Activated T-cell treated with anti-CD3 and anti-CD28 coated beads, Interleukin-2, amount 50 U/mL, for 72 hours (primary cell): ENCODE results near the gene ZBTB7B. TPM values are rescaled to one million over a fixed set of nuclear protein-coding genes. Genes with fewer than 3 reads are reported as not detected.
A peak's percentile ranks its signal among the peaks of the same experiment; 100 is the strongest.

ENCODE experiments used
- ATAC-seq, 2 donors: fragments of 150-1000 bp; cut with Tn5 transposase; replicated peaks in 1 of 2; 2 replicates each; pipeline ENCODE4 v1.10.0; 2021; ENCODE audit warnings: moderate library complexity in 2 of 2, mild to moderate bottlenecking in 1 of 2
- DNase-seq, 2 donors: peaks; one replicate each; pipeline ENCODE4 v3.0.0; 2021 to 2022; ENCODE audit warnings: mixed read lengths in 1 of 2
- H3K27ac Mint-ChIP-seq: one replicate; pipeline ENCODE4 v1.8.0; 2022; ENCODE audit warnings: mild to moderate bottlenecking, moderate library complexity, mixed read lengths
- H3K27me3 Mint-ChIP-seq: one replicate; pipeline ENCODE4 v1.8.0; 2022; ENCODE audit warnings: low read depth, mixed read lengths
- H3K36me3 Mint-ChIP-seq, 2 donors: one replicate each; pipeline ENCODE4 v1.8.0; 2022; ENCODE audit warnings: mixed read lengths in 2 of 2, mild to moderate bottlenecking in 1 of 2; ENCODE audit not compliant: insufficient read depth in 2 of 2
- H3K4me1 Mint-ChIP-seq: one replicate; pipeline ENCODE4 v1.8.0; 2022; ENCODE audit warnings: low read depth, mixed read lengths
- H3K4me3 Mint-ChIP-seq, 2 donors: one replicate each; pipeline ENCODE4 v1.8.0; 2022; ENCODE audit warnings: mild to moderate bottlenecking in 2 of 2, mixed read lengths in 2 of 2, moderate library complexity in 2 of 2
- H3K9me3 Mint-ChIP-seq, 2 donors: one replicate each; pipeline ENCODE4 v1.8.0; 2022; ENCODE audit warnings: mixed read lengths in 2 of 2
- total RNA-seq, 2 donors: library from RNA; stranded (reverse); gene quantifications; one replicate each; pipeline ENCODE4 v1.2.3, GENCODE V29; 2022

Gene ZBTB7B
- total RNA-seq, 2 donors from 2014 or later = 129 to 141 TPM

DNA sequence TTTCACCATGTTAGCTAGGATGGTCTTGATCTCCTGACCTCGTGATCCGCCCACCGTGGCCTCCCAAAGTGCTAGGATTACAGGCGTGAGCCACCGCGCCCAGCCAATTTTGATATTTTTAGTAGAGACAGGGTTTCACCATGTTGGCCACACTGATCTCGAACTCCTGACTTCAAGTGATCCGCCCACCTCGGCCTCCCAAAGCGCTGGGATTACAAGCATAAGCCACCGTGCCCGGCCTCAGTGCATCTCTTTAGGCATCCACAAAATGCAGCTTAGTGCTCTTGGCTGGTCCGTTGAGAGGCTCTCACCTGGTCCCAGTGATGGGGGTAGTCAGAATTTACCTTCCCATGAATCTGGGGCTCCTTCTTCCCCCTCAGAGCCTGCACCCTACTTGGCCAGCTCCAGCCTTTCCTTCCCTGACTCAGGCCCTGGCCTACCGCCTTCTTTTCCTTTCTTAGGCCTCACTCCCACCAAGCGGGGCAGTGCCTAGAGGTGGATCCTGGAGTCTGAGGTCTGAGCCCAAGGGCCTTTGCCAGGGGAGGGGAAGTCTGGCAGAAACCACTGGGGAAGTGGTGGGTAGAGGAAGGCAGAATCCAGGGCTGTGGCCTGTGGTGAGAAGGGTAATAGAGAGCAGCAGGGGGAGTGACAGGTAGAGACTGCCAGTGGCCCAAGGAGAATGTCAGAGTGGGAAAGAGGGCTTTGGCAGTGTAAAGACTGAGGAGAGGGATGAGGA lies 5.5 kb upstream of the ZBTB7B start:
- no peaks in the 10 kb centered on the region for H3K36me3 Mint-ChIP-seq
- peaks cover 35% of the 10 kb centered on the region for H3K4me1 Mint-ChIP-seq
- H3K27me3 Mint-ChIP-seq = no peaks in the 10 kb centered on the region
- no peak overlapping the region for H3K27ac Mint-ChIP-seq
- ATAC-seq (no peak), DNase-seq (no peak)
- H3K9me3 Mint-ChIP-seq = no peaks in the 10 kb centered on the region
- H3K4me3 Mint-ChIP-seq = no peak overlapping the region

DNA sequence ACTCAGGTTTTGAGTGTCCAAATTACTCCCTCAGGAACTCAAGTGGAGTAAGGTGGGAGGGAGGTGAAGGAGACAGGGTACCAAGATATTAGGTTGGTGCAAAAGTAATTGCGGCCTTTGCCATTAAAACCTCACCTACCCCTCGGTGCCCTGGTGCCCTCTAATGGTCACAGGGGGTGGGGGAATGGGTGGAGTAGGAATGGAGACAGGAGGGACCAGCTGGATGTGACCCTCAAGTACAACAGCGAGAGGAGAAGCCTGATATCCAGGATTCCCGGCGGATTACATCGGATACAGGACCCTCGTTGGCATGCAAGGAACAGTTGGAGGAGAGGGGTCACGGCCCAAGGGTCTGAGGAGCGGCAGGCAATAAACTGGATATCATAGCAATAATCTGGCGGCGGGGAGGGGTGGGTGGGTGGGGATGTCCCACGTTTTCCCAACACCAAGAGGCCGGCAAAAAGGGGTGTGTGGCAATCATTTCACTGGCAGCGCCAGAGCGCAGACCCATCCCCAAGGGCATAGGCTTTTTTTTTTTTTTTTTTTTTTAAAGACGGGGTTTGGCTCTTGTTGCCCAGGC lies 4.3 kb upstream of the ZBTB7B start:
- Mint-ChIP-seq H3K27ac (peak overlapping the region; percentile 42), H3K4me1 (peaks cover 35% of the 10 kb centered on the region), H3K9me3 (no peaks in the 10 kb centered on the region), H3K4me3 (peak overlapping the region; percentile 53 to 67), H3K27me3 (no peaks in the 10 kb centered on the region), H3K36me3 (peaks cover 3 to 4% of the 10 kb centered on the region in 2 donors)
- DNase-seq (no peak), ATAC-seq (no peak)

DNA sequence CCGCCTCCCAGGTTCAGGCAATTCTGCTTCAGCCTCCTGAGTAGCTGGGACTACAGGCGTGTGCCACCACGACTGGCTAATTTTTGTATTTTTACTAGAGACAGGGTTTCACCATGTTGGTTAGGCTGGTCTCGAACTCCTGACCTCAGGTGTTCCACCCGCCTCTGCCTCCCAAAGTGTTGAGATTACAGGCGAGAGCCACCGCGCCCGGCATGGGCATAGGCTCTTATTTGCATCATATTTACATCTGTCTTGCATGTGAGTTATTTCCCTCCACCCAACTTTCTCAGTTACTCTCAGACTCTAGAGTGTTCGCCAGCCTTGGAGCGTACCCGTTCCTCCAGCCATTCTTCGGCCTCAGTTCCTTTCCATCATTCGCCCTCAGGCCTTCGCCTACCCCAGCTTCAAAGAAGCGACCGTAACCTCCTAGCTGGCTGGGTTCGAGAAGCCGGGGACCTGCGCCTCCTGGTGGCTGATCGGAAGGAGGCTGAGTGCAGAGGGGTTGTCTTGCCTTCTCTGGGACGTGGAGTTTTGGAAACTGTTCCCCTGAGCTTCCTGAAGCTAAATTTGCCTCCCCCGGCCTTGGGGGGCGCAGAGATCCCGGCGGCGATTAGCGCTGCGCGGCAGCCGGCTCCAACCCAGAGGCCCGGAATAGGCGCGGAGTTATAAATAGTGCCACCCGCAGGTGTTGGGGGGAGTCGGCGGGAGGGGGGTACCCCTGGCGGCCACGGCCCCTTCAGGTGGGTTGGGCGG lies 3.6 kb upstream of the ZBTB7B start:
- no peaks in the 10 kb centered on the region for H3K27me3 Mint-ChIP-seq
- ATAC-seq (peak; percentile 1 to 2), DNase-seq (peak; percentile 80 to 82)
- peak overlapping the region; percentile 63 to 94 for H3K4me3 Mint-ChIP-seq
- H3K9me3 Mint-ChIP-seq = no peaks in the 10 kb centered on the region
- H3K27ac Mint-ChIP-seq = peak overlapping the region; percentile 5
- H3K36me3 Mint-ChIP-seq = peaks cover 6 to 8% of the 10 kb centered on the region in 2 donors
- H3K4me1 Mint-ChIP-seq = peaks cover 35% of the 10 kb centered on the region

DNA sequence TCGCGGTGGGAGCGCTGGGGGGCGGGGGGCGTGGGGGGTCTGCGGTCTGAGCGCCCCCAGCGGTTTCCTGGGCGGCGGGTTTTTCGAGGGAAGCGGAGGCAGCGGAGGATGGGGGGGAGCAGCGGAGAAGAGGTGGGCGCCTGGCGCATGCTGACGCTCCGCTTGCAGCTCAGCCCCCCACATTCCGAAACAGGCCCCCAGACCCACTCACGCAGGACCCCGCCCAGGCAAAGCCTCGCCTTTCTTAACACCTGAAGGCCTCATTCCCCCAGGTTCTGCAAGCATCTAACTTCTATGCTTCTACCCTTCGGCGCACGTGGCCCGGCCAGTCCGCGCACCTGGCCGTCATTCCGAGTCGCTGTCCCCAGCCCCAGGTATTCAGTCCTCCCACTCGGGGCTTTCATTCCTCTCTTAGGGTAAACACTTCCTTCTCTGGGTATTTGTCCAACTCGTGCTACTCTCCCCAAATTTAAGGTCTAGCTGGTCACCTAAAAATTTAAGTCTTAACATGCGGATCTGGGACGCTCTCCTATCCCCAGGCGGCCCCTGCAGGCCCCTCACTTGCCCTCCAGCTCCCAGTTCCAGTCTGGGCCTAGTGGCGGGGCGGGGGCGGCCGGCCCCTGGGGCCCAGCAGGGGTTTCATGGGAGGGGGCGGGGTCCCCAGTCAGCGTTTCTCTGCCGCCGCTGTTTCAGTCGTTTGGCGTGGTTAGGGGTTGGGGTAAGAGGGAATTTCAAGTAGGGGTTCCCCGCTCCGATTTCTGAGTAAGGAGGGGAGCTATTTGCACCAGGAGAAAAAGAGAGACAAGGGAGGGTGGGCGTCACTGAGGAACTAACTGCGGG lies 2.8 kb upstream of the ZBTB7B start:
- Mint-ChIP-seq H3K4me3 (peak overlapping the region; percentile 84 to 94), H3K27me3 (no peaks in the 10 kb centered on the region), H3K9me3 (no peaks in the 10 kb centered on the region), H3K4me1 (peaks cover 37% of the 10 kb centered on the region), H3K27ac (peak overlapping the region; percentile 71), H3K36me3 (peaks cover 11 to 13% of the 10 kb centered on the region in 2 donors)
- ATAC-seq (peak; percentile 2 to 6), DNase-seq (peak; percentile 77 to 84)

- H3K36me3 Mint-ChIP-seq = peaks cover 11 to 13% of the 10 kb centered on the region in 2 donors
- ATAC-seq (no peak), DNase-seq (no peak)
- no peaks in the 10 kb centered on the region for H3K9me3 Mint-ChIP-seq
- H3K27me3 Mint-ChIP-seq = no peaks in the 10 kb centered on the region
- peak overlapping the region; percentile 71 for H3K27ac Mint-ChIP-seq
- H3K4me1 Mint-ChIP-seq = peaks cover 36% of the 10 kb centered on the region
- H3K4me3 Mint-ChIP-seq = peak overlapping the region; percentile 84 to 94
Measured at GRCh38 chr1:155000411-155000725, 2.2 kb upstream of the ZBTB7B start.

DNA sequence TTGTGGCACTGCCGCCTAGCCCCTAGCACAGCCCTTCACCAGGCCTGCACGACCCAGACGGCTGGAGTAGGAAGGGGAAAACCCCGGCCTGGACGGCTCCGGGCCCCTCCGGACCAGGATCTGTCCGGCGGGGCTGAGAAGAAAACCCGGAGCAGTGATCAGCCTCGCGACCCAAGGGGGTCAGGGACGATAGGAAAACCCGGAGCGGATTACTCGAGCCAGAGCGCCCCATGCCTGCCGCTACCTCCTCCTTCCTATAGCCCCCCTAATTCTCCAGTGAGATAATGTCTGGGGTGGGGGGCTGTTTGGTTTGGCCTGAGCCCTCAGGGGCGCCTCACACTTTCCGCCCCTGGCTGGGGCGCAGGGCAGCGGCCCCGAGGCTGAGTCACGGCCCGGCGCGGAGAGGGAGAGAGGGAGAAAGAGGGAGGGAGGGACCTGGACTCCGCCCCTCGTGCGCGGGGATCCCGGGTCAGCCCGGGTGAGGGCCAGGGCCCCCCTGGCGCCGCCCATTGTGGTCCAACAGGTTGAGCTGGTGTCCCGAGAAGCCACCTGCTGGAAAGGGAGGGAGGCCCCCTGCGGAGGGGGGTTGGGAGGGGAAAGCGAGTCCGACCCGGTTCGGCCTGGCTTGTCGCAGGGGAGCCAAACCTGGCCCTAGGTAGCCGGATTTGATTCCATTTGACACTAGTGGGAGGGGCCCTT lies 1.7 kb upstream of the ZBTB7B start:
- peaks cover 41% of the 10 kb centered on the region for H3K4me1 Mint-ChIP-seq
- ATAC-seq = peak; percentile 61 to 62
- peaks cover 11 to 13% of the 10 kb centered on the region in 2 donors for H3K36me3 Mint-ChIP-seq
- peak; percentile 94 to 96 for DNase-seq
- peak overlapping the region; percentile 86 for H3K27ac Mint-ChIP-seq
- H3K27me3 Mint-ChIP-seq = no peaks in the 10 kb centered on the region
- peak overlapping the region; percentile 94 to 98 for H3K4me3 Mint-ChIP-seq
- H3K9me3 Mint-ChIP-seq = no peaks in the 10 kb centered on the region

DNA sequence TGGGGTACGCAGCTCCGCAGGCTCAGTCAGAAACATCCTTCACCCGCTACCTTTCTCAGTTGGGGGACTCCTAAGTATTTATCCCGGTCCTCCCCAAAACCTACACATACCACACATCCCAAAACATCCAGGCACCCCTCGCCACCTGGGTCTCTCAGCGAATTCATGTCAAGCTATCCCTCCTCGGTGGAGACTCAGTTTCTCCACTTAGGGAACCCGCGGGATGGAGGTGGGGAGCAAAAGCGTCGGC lies 1.3 kb upstream of the ZBTB7B start:
- ATAC-seq = no peak
- Mint-ChIP-seq H3K9me3 (no peaks in the 10 kb centered on the region), H3K27me3 (no peaks in the 10 kb centered on the region), H3K4me1 (peaks cover 46% of the 10 kb centered on the region), H3K27ac (peak overlapping the region; percentile 41), H3K4me3 (peak overlapping the region; percentile 94 to 98), H3K36me3 (peaks cover 11 to 13% of the 10 kb centered on the region in 2 donors)
- no peak for DNase-seq

DNA sequence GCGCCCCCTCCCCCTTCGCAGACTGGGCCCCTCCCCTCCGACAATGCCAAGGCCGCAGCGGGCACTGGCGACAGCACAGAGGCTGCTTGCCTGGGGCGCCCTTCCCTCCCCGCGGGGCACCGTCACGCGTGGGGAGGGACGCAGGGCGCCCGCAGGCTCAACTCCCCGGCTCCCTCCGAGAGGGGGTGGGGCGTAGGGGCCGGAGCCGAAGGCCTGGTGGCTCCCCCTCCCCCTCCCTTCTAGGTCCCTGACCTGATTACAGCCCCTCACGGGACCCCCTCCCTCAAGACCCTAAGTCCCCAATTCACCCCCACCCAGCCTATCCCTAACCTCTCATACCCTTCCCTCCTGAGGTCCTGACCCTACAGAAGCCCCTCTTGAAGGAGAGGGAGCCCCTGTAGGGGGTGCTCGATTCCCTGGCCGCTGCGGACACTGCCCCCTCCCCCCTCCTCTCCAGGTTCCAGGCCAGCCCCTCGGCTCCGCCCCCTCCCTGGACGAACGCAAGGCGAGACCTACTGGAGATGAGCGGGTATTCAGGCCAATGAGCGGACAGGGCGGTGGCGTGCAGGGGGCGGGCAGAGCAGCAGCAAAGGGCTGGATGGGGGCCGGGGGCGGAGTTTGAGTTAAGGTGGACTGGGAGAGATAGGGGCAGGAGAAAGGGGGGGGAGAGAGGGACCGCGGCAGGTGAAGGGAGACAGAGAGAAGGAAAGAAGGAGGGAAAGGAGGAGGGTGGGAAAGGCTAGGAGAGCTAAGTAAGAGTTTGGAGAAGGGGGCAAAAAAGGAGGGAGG lies 733 bp upstream of the ZBTB7B start:
- no peaks in the 10 kb centered on the region for H3K27me3 Mint-ChIP-seq
- ATAC-seq = peak; percentile 70
- H3K36me3 Mint-ChIP-seq = peaks cover 11 to 13% of the 10 kb centered on the region in 2 donors
- H3K27ac Mint-ChIP-seq = peak overlapping the region; percentile 97
- peaks cover 51% of the 10 kb centered on the region for H3K4me1 Mint-ChIP-seq
- DNase-seq = peak; percentile 99 to 100
- peak overlapping the region; percentile 94 to 98 for H3K4me3 Mint-ChIP-seq
- H3K9me3 Mint-ChIP-seq = no peaks in the 10 kb centered on the region

GRCh38 chr1:155003227-155003765 lies 694 bp downstream of the ZBTB7B start:
- H3K9me3 Mint-ChIP-seq = no peaks in the 10 kb centered on the region
- peaks cover 11 to 13% of the 10 kb centered on the region in 2 donors for H3K36me3 Mint-ChIP-seq
- H3K27me3 Mint-ChIP-seq = no peaks in the 10 kb centered on the region
- H3K4me1 Mint-ChIP-seq = peaks cover 51% of the 10 kb centered on the region
- peak; percentile 41 to 43 for DNase-seq
- ATAC-seq = no peak
- H3K4me3 Mint-ChIP-seq = peak overlapping the region; percentile 98 to 99
- H3K27ac Mint-ChIP-seq = peak overlapping the region; percentile 96

DNA sequence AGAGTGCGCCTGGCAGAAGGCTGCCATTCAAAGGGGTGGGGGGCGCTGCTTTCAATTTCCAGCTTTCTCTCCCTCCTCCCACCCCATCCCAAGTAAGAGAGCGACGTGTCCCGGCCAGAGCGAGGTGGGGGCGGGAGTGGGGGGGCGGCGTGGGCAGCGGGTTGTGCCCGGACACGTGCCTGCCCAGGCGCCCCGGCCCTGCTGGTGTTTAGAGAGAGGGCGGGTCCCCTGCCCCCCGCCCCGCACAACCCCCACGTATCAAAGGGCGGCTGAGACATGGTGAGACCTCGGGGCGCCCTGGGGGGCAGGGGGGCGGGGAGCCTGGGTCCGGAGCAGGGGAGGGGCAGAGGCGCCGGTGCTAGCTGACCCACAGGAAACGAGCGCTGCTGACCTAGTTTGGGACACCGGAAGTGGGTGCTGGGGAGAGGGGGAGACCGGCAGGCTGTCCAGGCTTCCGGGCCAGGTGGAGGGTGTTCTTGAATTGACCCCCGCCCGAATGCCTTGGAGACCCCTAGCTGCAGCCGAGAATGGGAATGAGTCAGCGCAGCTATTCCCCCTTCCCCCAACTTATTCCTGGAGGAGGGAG lies 1.3 kb downstream of the ZBTB7B start:
- ATAC-seq = no peak
- H3K4me1 Mint-ChIP-seq = peaks cover 51% of the 10 kb centered on the region
- peaks cover 12 to 14% of the 10 kb centered on the region in 2 donors for H3K36me3 Mint-ChIP-seq
- H3K27me3 Mint-ChIP-seq = no peaks in the 10 kb centered on the region
- peak overlapping the region; percentile 98 to 99 for H3K4me3 Mint-ChIP-seq
- H3K27ac Mint-ChIP-seq = peak overlapping the region; percentile 99
- DNase-seq = peak; percentile 42 to 71
- H3K9me3 Mint-ChIP-seq = no peaks in the 10 kb centered on the region

- ATAC-seq (peak in 1 of 2 donors; percentile 2), DNase-seq (peak; percentile 61 to 65)
- Mint-ChIP-seq H3K36me3 (peaks cover 13 to 16% of the 10 kb centered on the region in 2 donors), H3K9me3 (no peaks in the 10 kb centered on the region), H3K4me3 (peak overlapping the region; percentile 98 to 99), H3K4me1 (peaks cover 49% of the 10 kb centered on the region), H3K27ac (peak overlapping the region; percentile 99), H3K27me3 (no peaks in the 10 kb centered on the region)
Measured at GRCh38 chr1:155004352-155005075, 1.9 kb downstream of the ZBTB7B start.
